Tongue (tissue), 2 donors: ENCODE results near the gene SLC37A1. TPM values are rescaled to one million over a fixed set of nuclear protein-coding genes. Genes with fewer than 3 reads are reported as not detected.
A peak's percentile ranks its signal among the peaks of the same experiment; 100 is the strongest.

Experiments used
- DNase-seq: peaks from one replicate; pipeline ENCODE4 v3.0.0-alpha.2; 2015
- total RNA-seq: library from RNA; depleted of rRNA; stranded (reverse); fragments of >200 nt; gene quantifications from one replicate; pipeline ENCODE4 v1.2.3, GENCODE V29; 2014

SLC37A1 gene
- total RNA-seq, 1 donor from 2014 or later = 12.7 TPM

DNA sequence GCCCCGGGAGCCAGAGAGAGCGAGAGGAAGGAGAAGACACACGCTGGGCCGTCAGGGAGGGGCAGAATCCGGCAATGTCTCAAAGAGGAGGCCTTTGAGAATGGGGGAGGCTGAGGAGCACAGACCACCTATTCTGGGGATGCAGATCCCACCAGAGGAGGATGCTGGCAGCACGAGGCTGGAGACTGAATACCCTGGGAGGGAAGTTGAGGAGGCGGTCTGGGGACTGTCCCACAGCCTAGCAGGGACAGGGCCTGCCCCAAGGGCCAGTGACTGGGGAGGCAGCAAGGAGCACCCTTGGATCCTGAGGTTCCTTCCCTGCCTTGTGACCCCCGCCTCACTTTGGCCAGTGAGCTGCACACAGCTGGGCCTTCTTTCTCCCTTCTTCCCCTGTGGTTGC is 49.2 kb downstream of the SLC37A1 start:
- no peak for DNase-seq

DNA sequence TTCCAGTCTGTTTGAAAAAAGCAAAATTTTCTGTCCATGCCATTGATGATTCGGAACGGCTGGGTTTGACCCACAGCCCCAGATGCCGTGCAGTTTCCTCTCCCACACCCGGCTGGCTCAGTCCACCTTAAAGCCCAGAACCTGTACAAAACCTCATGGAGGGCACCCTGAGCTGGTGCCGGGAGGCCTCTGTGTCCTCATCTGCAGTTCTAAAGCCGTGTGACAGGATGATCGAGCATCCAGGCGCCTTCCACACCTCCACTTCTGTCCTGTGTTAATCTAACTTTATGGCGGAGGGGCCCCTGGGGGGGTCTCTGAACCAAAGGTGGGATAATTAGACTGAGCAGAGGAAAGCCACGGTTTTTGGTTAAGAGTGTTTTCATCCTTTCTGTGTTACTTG is 49.6 kb downstream of the SLC37A1 start:
- no peak for DNase-seq

DNA sequence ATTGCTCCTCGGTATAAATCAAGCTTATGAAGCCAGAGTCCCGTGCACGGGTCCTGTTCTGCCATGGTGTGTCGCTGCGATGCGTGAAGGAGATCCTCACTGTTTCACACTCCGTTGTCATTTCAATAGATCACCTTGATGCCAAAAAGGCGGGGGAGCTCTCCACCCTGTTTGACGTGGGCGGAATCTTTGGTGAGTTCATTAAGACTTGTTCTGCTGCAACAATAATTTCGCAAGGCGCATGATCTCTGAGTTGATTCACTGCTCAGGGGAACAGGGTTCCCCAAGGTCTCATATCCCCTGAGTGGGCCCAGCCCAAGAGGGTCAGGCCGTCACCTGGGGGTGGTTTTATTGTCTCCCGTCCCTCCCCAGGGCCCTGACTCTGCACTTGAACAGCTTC is 50.0 kb downstream of the SLC37A1 start:
- DNase-seq = no peak

DNA sequence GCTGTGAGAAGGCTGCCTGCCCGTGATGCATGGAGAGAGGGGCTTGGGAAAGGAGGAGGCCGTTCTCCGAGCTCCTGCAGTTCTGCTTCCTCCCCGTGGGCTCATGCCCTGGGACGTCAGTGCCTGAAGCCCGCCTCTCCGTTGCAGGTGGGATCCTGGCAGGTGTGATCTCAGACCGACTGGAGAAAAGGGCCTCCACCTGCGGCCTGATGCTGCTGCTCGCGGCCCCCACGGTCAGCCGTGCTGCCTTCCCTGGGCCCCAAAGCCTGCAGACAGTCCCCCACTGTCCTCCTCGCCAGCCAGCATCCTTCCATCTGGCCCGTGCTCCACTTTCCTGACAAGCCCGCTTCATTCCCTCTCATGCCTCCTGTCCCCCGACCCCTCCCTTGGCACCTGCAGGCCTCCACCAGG is 50.9 kb downstream of the SLC37A1 start:
- no peak for DNase-seq

DNA sequence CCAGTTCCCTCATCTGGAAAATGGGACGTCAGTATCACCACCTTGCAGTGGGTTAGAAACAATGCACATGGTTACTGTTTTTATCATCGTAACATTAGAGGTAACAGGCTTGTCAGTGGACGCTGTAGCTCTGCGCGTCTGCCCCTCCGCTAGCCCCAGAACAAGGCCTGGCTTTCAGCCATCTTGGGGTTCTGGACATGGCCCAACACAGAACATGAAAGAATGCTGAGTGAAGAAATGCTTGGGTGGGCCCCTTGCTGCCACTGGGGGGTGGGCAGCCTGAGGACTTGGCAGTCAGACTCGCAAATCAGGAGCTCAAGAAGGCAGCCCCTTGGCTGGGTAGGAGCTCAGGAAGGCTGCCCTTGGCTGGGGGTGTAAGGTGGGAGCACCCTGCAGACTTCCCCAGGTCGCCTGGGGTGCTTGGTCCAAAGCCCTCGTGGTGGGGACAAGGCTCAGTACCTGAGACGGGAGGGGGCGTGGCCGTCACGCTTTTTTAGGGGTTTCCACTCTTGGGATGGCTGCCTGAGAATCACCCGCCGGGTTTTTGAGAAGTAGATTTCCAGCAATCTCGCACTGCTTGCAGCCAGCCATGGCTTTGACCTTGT is 51.7 kb downstream of the SLC37A1 start:
- no peak for DNase-seq

- no peak for DNase-seq
Observed at GRCh38 chr21:42565886-42566523, 52.4 kb downstream of the SLC37A1 start.

DNA sequence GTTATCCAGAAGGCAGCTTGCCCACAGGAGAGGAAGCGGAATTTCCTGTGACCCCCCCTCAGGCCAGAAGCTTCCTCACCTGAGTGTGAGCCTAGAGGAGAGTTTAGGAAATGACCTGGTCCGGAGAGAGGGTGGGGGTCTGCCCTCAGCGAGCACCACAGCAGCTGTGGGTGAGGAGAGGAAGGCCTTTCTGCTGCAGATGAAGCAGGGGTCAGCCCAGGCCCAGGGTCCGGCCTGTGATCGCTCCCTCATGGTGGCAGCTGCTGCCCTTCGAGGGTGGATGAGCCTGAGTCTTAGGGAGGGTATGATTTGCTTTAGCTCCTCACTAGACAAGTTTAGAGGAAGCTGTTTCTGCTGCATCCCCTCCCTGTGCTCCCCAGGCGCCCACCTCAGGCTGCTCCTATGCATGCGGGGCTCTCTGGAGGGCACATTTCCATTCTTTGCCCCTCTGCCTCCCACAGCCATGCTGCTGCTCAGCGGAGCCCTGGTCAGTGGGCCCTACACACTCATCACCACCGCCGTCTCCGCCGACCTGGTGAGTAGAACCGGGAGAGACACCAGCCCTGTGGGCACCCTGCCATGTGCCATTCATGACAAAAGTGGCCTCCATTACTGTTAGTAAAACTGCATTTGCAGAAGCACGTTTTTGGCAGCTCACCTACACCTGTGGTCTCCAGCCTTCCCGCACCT is 53.0 kb downstream of the SLC37A1 start:
- no peak for DNase-seq

DNA sequence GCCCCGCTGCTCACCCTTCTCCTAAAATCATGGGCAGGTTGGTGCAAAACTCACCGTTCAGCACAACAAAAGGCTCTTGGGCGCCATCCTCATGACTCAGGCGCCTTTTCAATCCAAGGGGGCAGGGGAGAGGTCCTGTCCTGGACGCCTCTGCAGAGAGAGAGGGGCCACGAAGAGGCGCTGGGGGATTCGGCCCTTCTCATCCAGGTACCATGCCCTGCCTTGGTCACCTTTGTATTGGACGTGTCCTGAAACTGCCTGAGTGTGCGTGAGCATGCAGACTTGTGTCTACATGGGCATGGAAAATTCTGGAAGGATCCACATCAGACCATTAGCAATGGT is 53.5 kb downstream of the SLC37A1 start:
- DNase-seq = no peak

DNA sequence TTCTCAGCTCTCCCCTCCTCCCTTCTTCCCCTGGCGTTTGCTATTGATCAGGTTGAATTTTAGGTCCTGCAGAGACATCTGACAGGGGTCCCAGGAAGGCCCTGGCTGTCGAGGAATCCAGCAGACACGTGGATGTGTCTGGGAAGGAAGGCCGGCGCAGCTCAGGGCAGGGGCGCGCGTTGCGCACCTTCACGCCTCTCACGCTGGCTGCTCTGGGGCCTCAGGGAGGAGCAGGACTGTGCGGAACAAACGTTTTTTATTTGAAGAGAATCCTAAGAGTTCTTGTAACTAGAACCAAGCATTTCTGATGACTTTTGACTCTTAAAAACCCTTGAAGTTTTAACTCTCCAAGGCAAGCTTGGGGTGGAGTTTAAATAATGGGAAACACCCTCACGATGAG is 54.2 kb downstream of the SLC37A1 start:
- DNase-seq = no peak

- no peak for DNase-seq
Observed at GRCh38 chr21:42568376-42568775, 54.7 kb downstream of the SLC37A1 start.

DNA sequence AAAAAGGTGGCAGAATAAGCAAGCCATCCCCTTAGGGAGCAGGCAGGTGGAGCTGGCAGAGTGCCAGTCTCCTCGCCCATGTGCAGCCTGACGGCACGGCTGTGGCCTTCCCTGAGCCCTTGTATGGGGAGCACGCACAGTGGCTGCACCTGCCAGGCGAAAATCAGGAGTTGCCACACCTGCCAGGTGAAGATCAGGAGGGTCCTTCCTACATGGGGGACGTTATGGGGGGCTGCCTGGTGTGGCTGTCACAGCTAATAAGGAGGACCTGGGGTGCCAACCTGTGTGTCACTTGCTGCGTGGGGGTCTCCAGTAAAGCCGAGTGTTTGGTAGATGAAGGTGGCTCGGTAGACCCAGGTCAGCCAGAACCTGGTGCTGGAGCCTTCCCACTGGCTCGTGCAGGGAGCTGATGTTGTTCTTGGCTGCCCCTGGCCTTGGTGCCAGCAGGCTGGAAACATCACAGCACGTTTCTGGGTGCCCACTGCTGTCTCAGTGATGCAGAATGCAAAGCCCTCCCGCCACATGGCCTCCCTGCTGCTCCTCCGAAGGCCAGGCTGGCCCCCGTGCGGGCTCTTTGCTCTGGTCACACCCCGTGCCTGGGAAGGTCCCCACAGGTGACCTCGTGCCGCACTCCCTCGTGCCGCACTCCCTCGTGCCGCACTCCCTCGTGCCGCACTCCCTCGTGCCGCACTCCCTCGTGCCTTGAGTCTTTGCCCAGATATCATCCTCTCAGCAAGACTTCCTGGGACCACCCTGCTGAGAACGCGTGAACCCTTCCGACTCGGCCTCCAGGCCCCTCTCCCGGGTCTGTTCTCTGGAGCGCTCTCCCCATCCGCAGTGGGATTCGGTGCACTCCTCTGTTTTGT is 55.4 kb downstream of the SLC37A1 start:
- DNase-seq = no peak

GRCh38 chr21:42569732-42570301 is 56.2 kb downstream of the SLC37A1 start:
- DNase-seq = no peak

GRCh38 chr21:42570362-42570761 is 56.7 kb downstream of the SLC37A1 start:
- DNase-seq = no peak

GRCh38 chr21:42570841-42571387 is 57.3 kb downstream of the SLC37A1 start:
- no peak for DNase-seq

- DNase-seq = no peak
Observed at GRCh38 chr21:42571391-42572150, 57.9 kb downstream of the SLC37A1 start.

GRCh38 chr21:42572906-42573495 is 59.3 kb downstream of the SLC37A1 start:
- DNase-seq = no peak

DNA sequence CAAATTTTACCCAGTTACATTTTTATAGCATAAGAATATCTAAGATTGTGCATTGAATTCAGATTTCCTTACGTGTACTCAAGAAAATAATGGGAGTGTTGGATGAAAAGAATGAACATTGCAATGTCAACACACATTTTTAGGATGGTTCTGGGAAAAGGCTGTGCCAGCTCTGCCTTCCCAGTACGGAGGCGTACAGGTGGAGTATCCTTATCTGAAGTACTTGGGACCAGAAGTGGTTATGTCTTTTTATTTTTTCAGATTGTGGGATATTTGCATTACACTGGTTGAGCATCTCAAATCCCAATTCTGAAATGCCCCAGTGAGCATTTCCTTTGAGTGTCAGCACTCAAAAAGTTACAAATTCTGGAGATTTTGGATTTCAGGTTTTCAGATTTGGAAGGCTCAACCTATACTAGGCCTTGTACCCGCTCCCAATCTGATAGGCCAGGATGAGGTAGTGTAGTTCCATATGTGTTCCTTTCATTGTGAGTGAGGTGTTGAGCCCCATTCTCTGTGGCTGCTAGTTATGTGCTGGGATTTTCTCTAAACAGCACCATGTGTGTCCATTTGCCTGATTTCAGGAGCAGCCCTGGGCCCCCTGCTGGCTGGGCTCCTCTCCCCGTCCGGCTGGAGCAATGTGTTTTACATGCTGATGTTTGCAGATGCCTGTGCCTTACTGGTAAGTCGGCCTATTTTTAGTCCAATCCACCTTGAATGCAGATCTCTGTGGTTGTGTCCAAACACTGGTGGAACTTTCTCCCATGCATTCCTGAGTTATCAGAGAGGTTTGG is 60.8 kb downstream of the SLC37A1 start:
- DNase-seq = peak; percentile 23

- no peak for DNase-seq
Observed at GRCh38 chr21:42575111-42575510, 61.5 kb downstream of the SLC37A1 start.

DNA sequence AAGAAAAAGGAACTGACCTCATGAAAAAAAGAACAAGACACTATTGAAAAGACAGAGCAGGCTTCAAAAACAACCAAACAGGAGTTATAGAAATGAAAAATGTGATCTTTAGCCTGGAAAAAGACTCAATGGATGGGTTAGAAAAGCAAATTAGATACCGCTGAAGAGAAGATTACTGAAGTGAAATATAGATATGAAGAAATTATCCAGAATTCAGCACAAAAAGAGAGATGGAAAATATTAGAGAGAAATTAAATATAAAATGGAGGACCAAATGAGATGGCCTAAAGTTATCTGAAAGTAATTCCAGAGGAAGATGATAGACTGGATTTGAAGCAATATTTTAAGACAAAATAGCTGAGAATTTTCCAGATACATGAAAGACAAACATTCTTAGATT is 63.0 kb downstream of the SLC37A1 start:
- no peak for DNase-seq

DNA sequence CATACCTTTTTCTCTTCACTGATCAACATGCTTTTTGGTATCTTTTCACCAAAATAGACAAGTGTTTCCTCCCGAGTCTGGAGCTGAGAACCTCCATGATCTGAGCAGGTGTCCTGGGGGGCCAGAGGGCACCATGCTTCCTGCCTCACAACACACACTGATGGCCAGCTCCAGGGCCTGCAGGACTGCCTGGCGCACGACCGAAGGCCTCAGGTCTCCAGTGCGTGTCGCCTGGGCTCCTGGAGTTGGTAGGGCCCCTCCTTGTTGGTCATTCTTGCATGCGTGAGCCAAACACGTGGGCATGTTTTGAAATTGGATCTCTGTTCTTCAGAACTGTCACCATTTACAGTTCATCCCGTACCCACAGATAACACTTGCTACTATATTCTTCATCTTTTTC is 64.4 kb downstream of the SLC37A1 start:
- no peak for DNase-seq
